Gastroesophageal sphincter (tissue), 4 donors: ENCODE measurements around the gene CLEC4G. TPM values are rescaled to one million over a fixed set of nuclear protein-coding genes. Genes with fewer than 3 reads are reported as not detected.
A peak's percentile ranks its signal among the peaks of the same experiment; 100 is the strongest.

Experiments used
- ATAC-seq: fragments of 150-250 bp; one replicate; pipeline ENCODE4 v1.9.1; 2016; ENCODE audit warnings: mild to moderate bottlenecking, moderate library complexity
- H3K27ac ChIP-seq, 4 donors: fragments of 200-600 bp; sonication (generic) in 3 of 4; 1 replicate in 3 of 4; 2 replicates in 1 of 4; pipeline ENCODE4 v1.5.1; 2016 to 2019
- H3K27me3 ChIP-seq: fragments of 200-600 bp; sonication (generic); one replicate; pipeline ENCODE4 v1.5.1; 2019
- H3K36me3 ChIP-seq, 2 donors: fragments of 200-600 bp; sonication (generic); one replicate each; pipeline ENCODE4 v1.5.1; 2019; ENCODE audit warnings: control low read depth in 1 of 2
- H3K4me1 ChIP-seq, 3 donors: fragments of 200-600 bp; sonication (generic); 1 replicate in 2 of 3; 2 replicates in 1 of 3; pipeline ENCODE4 v1.5.1; 2016 to 2019; ENCODE audit warnings: control low read depth in 2 of 3
- H3K4me3 ChIP-seq, 2 donors: fragments of 200-600 bp; sonication (generic); one replicate each; pipeline ENCODE4 v1.5.1; 2019; ENCODE audit warnings: mild to moderate bottlenecking in 1 of 2, moderate library complexity in 1 of 2
- H3K9me3 ChIP-seq, 3 donors: fragments of 200-600 bp; sonication (generic); one replicate each; pipeline ENCODE4 v1.5.1; 2017 to 2019; ENCODE audit warnings: control low read depth in 2 of 3
- EP300 ChIP-seq: sonication (generic); formaldehyde crosslinking; IDR thresholded peaks from one replicate; pipeline ENCODE4 v1.6.1; 2017; ENCODE audit warnings: antibody characterized with exemption, mild to moderate bottlenecking
- POLR2A ChIP-seq, 2 donors: fragments of 450-650 bp; IDR thresholded peaks; one replicate each; pipeline ENCODE4 v1.6.1; 2017; ENCODE audit warnings: antibody characterized with exemption in 2 of 2, mild to moderate bottlenecking in 2 of 2, moderate library complexity in 1 of 2
- POLR2AphosphoS5 ChIP-seq: sonication (generic); formaldehyde crosslinking; IDR thresholded peaks from one replicate; pipeline ENCODE4 v1.6.1; 2017; ENCODE audit warnings: antibody characterized with exemption
- WGBS, 2 donors: methylation state at CpG; one replicate each; pipeline ENCODE4 v1.1.5; 2018; ENCODE audit warnings: low coverage in 1 of 2; 5-methylcytosine and 5-hydroxymethylcytosine counted together
- total RNA-seq, 4 donors: library from RNA; depleted of rRNA; stranded (reverse); fragments of >200 nt; gene quantifications; one replicate each; pipeline ENCODE4 v1.1.0, GENCODE V29; 2016
- TF ChIP-seq, protein P1 (sequence below), 4 experiments: fragments of 200-600 bp in 2 of 4; fragments of 450-650 bp in 2 of 4; sonication (generic) in 1 of 4; IDR thresholded peaks; one replicate each; pipeline ENCODE4 v1.5.1; 2017 to 2019; ENCODE audit warnings: antibody characterized with exemption in 4 of 4, mild to moderate bottlenecking in 2 of 4, moderate library complexity in 2 of 4

Gene CLEC4G, protein sequence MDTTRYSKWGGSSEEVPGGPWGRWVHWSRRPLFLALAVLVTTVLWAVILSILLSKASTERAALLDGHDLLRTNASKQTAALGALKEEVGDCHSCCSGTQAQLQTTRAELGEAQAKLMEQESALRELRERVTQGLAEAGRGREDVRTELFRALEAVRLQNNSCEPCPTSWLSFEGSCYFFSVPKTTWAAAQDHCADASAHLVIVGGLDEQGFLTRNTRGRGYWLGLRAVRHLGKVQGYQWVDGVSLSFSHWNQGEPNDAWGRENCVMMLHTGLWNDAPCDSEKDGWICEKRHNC
- total RNA-seq, result 1 to 10 TPM in 3 of 4 donors, not detected in 1; 1.1 to 6.8 (median 5.5) TPM

DNA sequence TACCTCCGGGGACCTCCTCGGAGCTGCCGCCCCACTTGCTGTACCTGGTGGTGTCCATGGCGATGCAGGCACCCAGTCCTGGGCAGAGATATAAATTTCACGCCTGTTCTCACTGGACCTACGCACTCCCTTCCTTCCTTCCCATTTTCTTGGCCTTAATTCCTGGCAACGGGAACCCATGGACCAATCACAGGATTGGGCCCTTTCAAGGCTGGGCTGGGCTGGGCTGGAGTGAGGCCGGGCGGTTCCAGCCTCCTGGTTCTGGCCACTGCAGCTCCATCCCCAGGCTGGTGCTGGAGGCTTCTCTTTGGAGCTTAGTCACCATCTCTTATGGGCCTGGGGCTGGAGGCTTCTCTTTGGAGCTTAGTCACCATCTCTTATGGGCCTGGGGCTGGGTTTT lies at the start of gene CLEC4G:
Gene CLEC4G, minus strand, starts transcription at position 66 of the 400 bp plus-strand sequence. Its CDS starts 8 bp downstream, at position 58.
- Histone ChIP-seq H3K4me1 (peaks cover 0 to 11% (median 0%) of the 10 kb centered on the region in 3 donors), H3K9me3 (no peaks in the 10 kb centered on the region), H3K36me3 (no peaks in the 10 kb centered on the region), H3K4me3 (no peak within 1 kb of the TSS), H3K27ac (no peak within 1 kb of the TSS), H3K27me3 (peaks cover 77% of the 10 kb centered on the region)
- peak; percentile 19 for ATAC-seq
- 24 to 58% methylated on average over 4 of the region's 9 CpGs for WGBS, 2 donors
- TF ChIP-seq EP300, result no peak
- TF ChIP-seq POLR2AphosphoS5, result no peak
- TF ChIP-seq, protein P1, sequence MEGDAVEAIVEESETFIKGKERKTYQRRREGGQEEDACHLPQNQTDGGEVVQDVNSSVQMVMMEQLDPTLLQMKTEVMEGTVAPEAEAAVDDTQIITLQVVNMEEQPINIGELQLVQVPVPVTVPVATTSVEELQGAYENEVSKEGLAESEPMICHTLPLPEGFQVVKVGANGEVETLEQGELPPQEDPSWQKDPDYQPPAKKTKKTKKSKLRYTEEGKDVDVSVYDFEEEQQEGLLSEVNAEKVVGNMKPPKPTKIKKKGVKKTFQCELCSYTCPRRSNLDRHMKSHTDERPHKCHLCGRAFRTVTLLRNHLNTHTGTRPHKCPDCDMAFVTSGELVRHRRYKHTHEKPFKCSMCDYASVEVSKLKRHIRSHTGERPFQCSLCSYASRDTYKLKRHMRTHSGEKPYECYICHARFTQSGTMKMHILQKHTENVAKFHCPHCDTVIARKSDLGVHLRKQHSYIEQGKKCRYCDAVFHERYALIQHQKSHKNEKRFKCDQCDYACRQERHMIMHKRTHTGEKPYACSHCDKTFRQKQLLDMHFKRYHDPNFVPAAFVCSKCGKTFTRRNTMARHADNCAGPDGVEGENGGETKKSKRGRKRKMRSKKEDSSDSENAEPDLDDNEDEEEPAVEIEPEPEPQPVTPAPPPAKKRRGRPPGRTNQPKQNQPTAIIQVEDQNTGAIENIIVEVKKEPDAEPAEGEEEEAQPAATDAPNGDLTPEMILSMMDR (IDR thresholded peaks at IDR 0.05), result no peak
- TF ChIP-seq POLR2A (IDR thresholded peaks at IDR 0.05), result no peak

DNA sequence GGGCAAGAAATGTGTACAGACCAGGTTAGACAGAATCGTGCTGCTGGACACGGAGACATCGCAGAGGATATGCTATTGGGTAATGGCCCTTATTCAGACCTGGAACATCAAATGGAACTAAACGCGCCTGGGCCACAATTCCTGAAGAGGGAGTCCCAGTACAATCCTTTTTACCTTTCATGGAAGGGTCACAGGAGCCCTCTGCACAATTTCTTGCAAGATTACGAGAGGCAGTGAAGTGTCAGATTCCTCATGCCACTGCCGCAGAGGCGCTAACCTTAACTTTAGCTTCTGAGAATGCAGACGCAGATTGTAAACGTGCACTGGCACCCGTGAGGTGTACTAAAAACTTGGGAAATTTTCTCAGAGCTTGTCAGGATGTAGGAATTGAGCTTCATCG lies 49.2 kb upstream of the CLEC4G start:
- Histone ChIP-seq H3K27me3 (peaks cover 82% of the 10 kb centered on the region), H3K4me3 (no peak overlapping the region), H3K27ac (no peak overlapping the region), H3K36me3 (no peaks in the 10 kb centered on the region), H3K4me1 (no peaks in the 10 kb centered on the region), H3K9me3 (peaks cover 0 to 22% (median 0%) of the 10 kb centered on the region in 3 donors)
- TF ChIP-seq POLR2A (IDR thresholded peaks at IDR 0.05), result no peak
- 48 to 52% methylated on average over 9 to 10 of the region's 12 CpGs for WGBS, 2 donors
- ATAC-seq, result no peak

DNA sequence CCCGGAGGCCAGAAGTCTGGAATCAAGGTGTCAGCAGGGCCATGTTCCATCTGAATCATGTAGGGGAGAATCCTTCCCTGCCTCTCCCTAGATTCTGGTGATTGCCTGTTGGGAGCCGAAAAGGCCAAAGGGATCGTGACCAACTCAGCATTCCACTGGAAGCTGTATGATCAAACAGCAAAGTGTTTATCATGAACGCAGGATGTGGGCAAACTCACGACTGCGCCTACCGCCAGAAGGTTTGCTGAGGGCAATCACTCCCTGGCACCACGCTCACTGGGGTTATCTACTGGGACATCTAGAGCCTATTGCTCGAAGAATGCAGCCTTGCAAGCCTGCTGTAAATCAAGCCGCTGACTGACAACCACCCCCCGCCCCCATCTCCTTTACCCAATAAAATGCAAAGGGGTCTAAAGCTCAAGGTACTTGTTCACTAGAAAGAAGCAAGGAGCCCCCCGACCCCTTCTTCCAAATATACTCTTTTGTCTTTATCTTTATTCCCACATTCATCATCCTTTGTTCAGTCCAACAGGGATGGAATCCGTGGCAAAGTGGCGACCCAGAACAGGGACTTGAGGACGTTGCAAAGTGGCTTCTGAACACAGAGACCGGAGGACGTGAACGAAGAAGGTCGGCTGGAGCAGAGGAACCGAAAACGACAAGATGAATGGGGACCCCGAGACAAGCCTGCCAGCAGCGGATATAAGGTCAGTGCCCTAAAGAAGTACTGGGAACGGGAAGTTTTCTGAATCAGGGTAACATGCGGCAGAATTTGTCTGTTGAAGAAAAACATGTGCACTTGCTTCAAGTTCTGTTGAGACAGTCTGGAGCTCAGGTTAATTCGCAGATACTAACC lies 47.9 kb upstream of the CLEC4G start:
- Histone ChIP-seq H3K4me1 (no peaks in the 10 kb centered on the region), H3K36me3 (no peaks in the 10 kb centered on the region), H3K9me3 (peaks cover 0 to 13% (median 0%) of the 10 kb centered on the region in 3 donors), H3K27ac (no peak overlapping the region), H3K4me3 (no peak overlapping the region), H3K27me3 (peaks cover 82% of the 10 kb centered on the region)
- no peak for TF ChIP-seq POLR2AphosphoS5
- no peak for TF ChIP-seq POLR2A (IDR thresholded peaks at IDR 0.05)
- TF ChIP-seq, protein P1 (IDR thresholded peaks at IDR 0.05), result no peak
- no peak for TF ChIP-seq EP300
- ATAC-seq, result no peak
- WGBS, 2 donors, result 54 to 64% methylated on average over 8 to 13 of the region's 26 CpGs

DNA sequence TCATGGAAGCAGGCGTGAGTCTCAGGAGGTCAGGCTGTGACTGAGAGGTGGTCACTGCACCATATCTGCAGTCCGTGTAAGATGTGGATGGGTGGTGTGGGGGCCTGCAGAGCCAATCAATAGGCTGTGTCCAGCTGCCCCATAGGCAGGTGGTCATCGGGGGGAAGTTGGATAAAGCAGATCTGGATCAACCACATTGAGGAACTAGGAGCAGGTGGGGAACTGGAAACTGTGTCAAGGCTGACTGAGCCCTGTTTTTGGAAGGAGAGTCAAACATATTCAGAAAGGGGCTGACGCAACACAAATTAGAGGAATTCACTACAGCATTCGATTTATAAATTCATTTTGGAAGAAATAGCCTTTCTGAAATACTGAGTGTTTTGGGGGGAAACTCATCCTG lies 46.2 kb upstream of the CLEC4G start:
- H3K27ac ChIP-seq, result no peak overlapping the region
- TF ChIP-seq POLR2AphosphoS5 (no peak), POLR2A (IDR thresholded peaks at IDR 0.05) (no peak), EP300 (no peak)
- TF ChIP-seq, protein P1 (IDR thresholded peaks at IDR 0.05), result no peak
- peaks cover 0 to 11% (median 0%) of the 10 kb centered on the region in 3 donors for H3K9me3 ChIP-seq
- no peaks in the 10 kb centered on the region for H3K4me1 ChIP-seq
- peaks cover 84% of the 10 kb centered on the region for H3K27me3 ChIP-seq
- no peak overlapping the region for H3K4me3 ChIP-seq
- ATAC-seq, result no peak
- 61 to 71% methylated on average over 2 to 5 of the region's 5 CpGs for WGBS, 2 donors
- no peaks in the 10 kb centered on the region for H3K36me3 ChIP-seq

DNA sequence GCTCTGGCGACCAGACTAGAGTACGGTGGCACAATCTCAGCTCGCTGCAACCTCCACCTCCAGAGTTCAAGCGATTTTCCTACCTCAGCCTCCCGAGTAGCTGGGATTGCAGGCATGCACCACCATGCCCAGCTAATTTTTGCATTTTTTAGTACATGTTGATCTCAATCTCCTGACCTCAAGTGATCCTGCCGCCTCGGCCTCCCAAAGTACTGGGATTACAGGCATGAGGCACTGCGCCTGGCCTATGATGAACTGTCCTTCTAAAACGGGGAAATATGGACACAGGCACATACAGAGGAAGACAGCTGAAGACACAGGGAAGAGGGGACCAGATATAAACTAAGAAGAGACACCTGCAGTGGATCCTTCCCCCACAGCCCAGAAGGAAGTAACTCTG lies 43.9 kb upstream of the CLEC4G start:
- WGBS, 2 donors, result 77 to 80% methylated on average over 3 to 7 of the region's 9 CpGs
- Histone ChIP-seq H3K4me3 (no peak overlapping the region), H3K27me3 (peaks cover 72% of the 10 kb centered on the region), H3K27ac (no peak overlapping the region), H3K4me1 (no peaks in the 10 kb centered on the region), H3K9me3 (peaks cover 0 to 11% (median 0%) of the 10 kb centered on the region in 3 donors), H3K36me3 (no peaks in the 10 kb centered on the region)
- no peak for ATAC-seq
- TF ChIP-seq, protein P1 (IDR thresholded peaks at IDR 0.05), result no peak
- TF ChIP-seq POLR2AphosphoS5 (no peak), POLR2A (IDR thresholded peaks at IDR 0.05) (no peak), EP300 (no peak)
